Calu3 (cell line): ENCODE results near the gene PROM2. TPM values are rescaled to one million over a fixed set of nuclear protein-coding genes. Genes with fewer than 3 reads are reported as not detected.

Experiments used
- BruUV-seq: library from RNA; stranded (reverse); fragments of 400-500 nt; replicated peaks from 2 replicates; lab custom pipeline; 2021; lab: Mats Ljungman, UMichigan
- CTCF ChIA-PET: fragments of 300-600 bp; sonication (Branson Sonifier 250); formaldehyde crosslinking; loops from one replicate; lab custom pipeline; 2022; ENCODE audit warnings: antibody characterized with exemption; lab: Charles Lee
- DNase-seq: peaks from one replicate; pipeline ENCODE4 v3.0.0; 2022
- H3K27ac Mint-ChIP-seq: one replicate; pipeline ENCODE4 v1.8.0; 2022; ENCODE audit warnings: mixed read lengths; ENCODE audit not compliant: unreplicated experiment
- H3K27me3 Mint-ChIP-seq: one replicate; pipeline ENCODE4 v1.8.0; 2022; ENCODE audit warnings: mixed read lengths; ENCODE audit not compliant: unreplicated experiment
- H3K36me3 Mint-ChIP-seq: one replicate; pipeline ENCODE4 v1.8.0; 2022; ENCODE audit warnings: mild to moderate bottlenecking, moderate library complexity, mixed read lengths; ENCODE audit not compliant: insufficient read depth, unreplicated experiment
- H3K4me1 Mint-ChIP-seq: one replicate; pipeline ENCODE4 v1.8.0; 2022; ENCODE audit warnings: mild to moderate bottlenecking, low read depth, mixed read lengths; ENCODE audit not compliant: unreplicated experiment
- H3K4me3 Mint-ChIP-seq: one replicate; pipeline ENCODE4 v1.8.0; 2022; ENCODE audit warnings: mild to moderate bottlenecking, low read depth, moderate library complexity, mixed read lengths; ENCODE audit not compliant: unreplicated experiment
- H3K9me3 Mint-ChIP-seq: one replicate; pipeline ENCODE4 v1.8.0; 2022; ENCODE audit warnings: low read depth, mixed read lengths; ENCODE audit not compliant: unreplicated experiment
- CTCF ChIP-seq: fragments of 200-600 bp; IDR thresholded peaks from one replicate; pipeline ENCODE4 v1.8.0; 2022; ENCODE audit warnings: antibody characterized with exemption; ENCODE audit not compliant: unreplicated experiment
- intact Hi-C: fragments of 100-400 bp; cut with micrococcal nuclease; formaldehyde crosslinking; loops from one replicate; pipeline ENCODE4 v1.10.0; 2022; ENCODE audit not compliant: unreplicated experiment
- total RNA-seq: library from RNA; stranded (reverse); gene quantifications from 2 replicates; pipeline ENCODE4 v1.2.3, GENCODE V29; 2022

PROM2 gene
- total RNA-seq, 1 experiment from 2014 or later = 24.7 TPM

GRCh38 chr2:95260028-95261023, 13.9 kb upstream of the PROM2 start:
- no peak for DNase-seq
- Mint-ChIP-seq H3K4me1 (no peaks in the 10 kb centered on the region), H3K27me3 (peaks cover 27% of the 10 kb centered on the region), H3K36me3 (no peaks in the 10 kb centered on the region), H3K4me3 (no peak overlapping the region), H3K9me3 (peaks cover 10% of the 10 kb centered on the region), H3K27ac (no peak overlapping the region)
- BruUV-seq = no TSS peak
- no peak for TF ChIP-seq CTCF
- CTCF ChIA-PET = interaction anchor here (1.2 kb wide), 1 partner anchor 28 kb away, joined by 3 read pairs; no protein-coding TSS in a partner anchor
- intact Hi-C loops = no loop called here

- CTCF ChIA-PET = no interaction called here
- intact Hi-C loops = no loop called here
- Mint-ChIP-seq H3K4me1 (no peaks in the 10 kb centered on the region), H3K36me3 (no peaks in the 10 kb centered on the region), H3K27ac (no peak overlapping the region), H3K27me3 (peaks cover 33% of the 10 kb centered on the region), H3K4me3 (no peak overlapping the region), H3K9me3 (peaks cover 10% of the 10 kb centered on the region)
- no peak for TF ChIP-seq CTCF
- DNase-seq = no peak
- BruUV-seq = no TSS peak
These were observed 12.6 kb upstream of the PROM2 start for GRCh38 chr2:95261602-95262001.

GRCh38 chr2:95262896-95263542, 11.2 kb upstream of the PROM2 start:
- intact Hi-C loops = no loop called here
- DNase-seq = no peak
- Mint-ChIP-seq H3K27ac (no peak overlapping the region), H3K4me3 (no peak overlapping the region), H3K9me3 (peaks cover 7% of the 10 kb centered on the region), H3K27me3 (peaks cover 38% of the 10 kb centered on the region), H3K36me3 (no peaks in the 10 kb centered on the region), H3K4me1 (no peaks in the 10 kb centered on the region)
- no peak for TF ChIP-seq CTCF
- BruUV-seq = no TSS peak
- CTCF ChIA-PET = no interaction called here

GRCh38 chr2:95264624-95265023, 9.6 kb upstream of the PROM2 start:
- no peak for TF ChIP-seq CTCF
- peaks cover 38% of the 10 kb centered on the region for H3K27me3 Mint-ChIP-seq
- no peaks in the 10 kb centered on the region for H3K36me3 Mint-ChIP-seq
- H3K27ac Mint-ChIP-seq = no peak overlapping the region
- CTCF ChIA-PET = no interaction called here
- intact Hi-C loops = no loop called here
- no TSS peak for BruUV-seq
- no peak overlapping the region for H3K4me3 Mint-ChIP-seq
- DNase-seq = no peak
- H3K4me1 Mint-ChIP-seq = no peaks in the 10 kb centered on the region
- peaks cover 3% of the 10 kb centered on the region for H3K9me3 Mint-ChIP-seq
